ENCODE results near the gene AKNA.

GRCh38 chr9:114395334-114395617 lies 7.5 kb upstream of the AKNA start:
- TF ChIP-seq CTCF (IDR thresholded peaks at IDR 0.05) (no peak), POLR2A (IDR thresholded peaks at IDR 0.05) (no peak)
